SU-DHL-6 (cell line): ENCODE results near the gene MOGAT3.

Experiments used
- H2AFZ ChIP-seq: fragments of 200-600 bp; sonication (generic); 2 replicates; pipeline ENCODE4 v1.6.1; 2014; ENCODE audit warnings: low read depth, mild to moderate bottlenecking, moderate library complexity, mixed read lengths, antibody characterized with exemption, low read length; ENCODE audit not compliant: severe bottlenecking
- H3F3A ChIP-seq: fragments of 200-600 bp; shearing (Covaris generic); 2 replicates; pipeline ENCODE4 v1.6.0; 2016; ENCODE audit warnings: antibody characterized with exemption, mild to moderate bottlenecking; ENCODE audit not compliant: insufficient read depth
- H3K27ac ChIP-seq: fragments of 200-600 bp; sonication (generic); 2 replicates; pipeline ENCODE4 v1.5.1; 2016; ENCODE audit warnings: low read depth, mild to moderate bottlenecking, low read length, moderate library complexity, mixed read lengths
- H3K27me3 ChIP-seq: fragments of 200-600 bp; sonication (generic), shearing (Covaris generic); 2 replicates; pipeline ENCODE4 v1.6.0; 2014; ENCODE audit warnings: mild to moderate bottlenecking, low read length
- H3K36me3 ChIP-seq: fragments of 200-600 bp; sonication (generic); 2 replicates; pipeline ENCODE4 v1.6.1; 2014; ENCODE audit warnings: mild to moderate bottlenecking, low read length, mixed read lengths
- H3K4me2 ChIP-seq: fragments of 300-600, 200-600 bp; shearing (Covaris generic), sonication (generic); 2 replicates; pipeline ENCODE4 v1.6.0; 2014; ENCODE audit warnings: low read length, low read depth, mild to moderate bottlenecking; ENCODE audit not compliant: poor library complexity, severe bottlenecking
- H3K4me3 ChIP-seq: fragments of 200-600 bp; sonication (generic); 2 replicates; pipeline ENCODE4 v1.5.1; 2014; ENCODE audit warnings: antibody characterized with exemption, low read length, mild to moderate bottlenecking, mixed read lengths; ENCODE audit not compliant: insufficient read depth, poor library complexity, severe bottlenecking
- H3K79me2 ChIP-seq: fragments of 200-600 bp; sonication (generic); 2 replicates; pipeline ENCODE4 v1.6.1; 2014; ENCODE audit warnings: mild to moderate bottlenecking, low read length, moderate library complexity; ENCODE audit not compliant: insufficient read depth
- H3K9ac ChIP-seq: fragments of 200-600 bp; sonication (generic); 2 replicates; pipeline ENCODE4 v1.7.0; 2014; ENCODE audit warnings: mild to moderate bottlenecking, low read length
- H3K9me2 ChIP-seq: fragments of 200-600 bp; sonication (generic); replicated peaks from 2 replicates; pipeline ENCODE4 v1.6.1; 2014; ENCODE audit warnings: low read length; ENCODE audit not compliant: insufficient read depth
- H3K9me3 ChIP-seq: fragments of 200-600 bp; sonication (generic); 2 replicates; pipeline ENCODE4 v1.6.1; 2014; ENCODE audit warnings: low read length, mixed read lengths; ENCODE audit not compliant: insufficient read depth
- H4K20me1 ChIP-seq: fragments of 200-600 bp; sonication (generic); 2 replicates; pipeline ENCODE4 v1.6.1; 2014; ENCODE audit warnings: low read depth, mild to moderate bottlenecking, antibody characterized with exemption, low read length, moderate library complexity, mixed read lengths
- EZH2phosphoT487 ChIP-seq: fragments of 200-600 bp; sonication (generic), shearing (Covaris generic); conservative IDR thresholded peaks from 2 replicates; pipeline ENCODE4 v1.6.1; 2018; ENCODE audit warnings: mild to moderate bottlenecking, antibody characterized with exemption, low read length, moderate library complexity, mixed read lengths
- TF ChIP-seq, protein P1 (sequence below): fragments of 200-600 bp; sonication (generic); IDR thresholded peaks from one replicate; pipeline ENCODE4 v1.5.1; 2017; ENCODE audit warnings: antibody characterized with exemption, mild to moderate bottlenecking, low read length, moderate library complexity; ENCODE audit not compliant: insufficient read depth, poor library complexity, severe bottlenecking

Gene MOGAT3

DNA sequence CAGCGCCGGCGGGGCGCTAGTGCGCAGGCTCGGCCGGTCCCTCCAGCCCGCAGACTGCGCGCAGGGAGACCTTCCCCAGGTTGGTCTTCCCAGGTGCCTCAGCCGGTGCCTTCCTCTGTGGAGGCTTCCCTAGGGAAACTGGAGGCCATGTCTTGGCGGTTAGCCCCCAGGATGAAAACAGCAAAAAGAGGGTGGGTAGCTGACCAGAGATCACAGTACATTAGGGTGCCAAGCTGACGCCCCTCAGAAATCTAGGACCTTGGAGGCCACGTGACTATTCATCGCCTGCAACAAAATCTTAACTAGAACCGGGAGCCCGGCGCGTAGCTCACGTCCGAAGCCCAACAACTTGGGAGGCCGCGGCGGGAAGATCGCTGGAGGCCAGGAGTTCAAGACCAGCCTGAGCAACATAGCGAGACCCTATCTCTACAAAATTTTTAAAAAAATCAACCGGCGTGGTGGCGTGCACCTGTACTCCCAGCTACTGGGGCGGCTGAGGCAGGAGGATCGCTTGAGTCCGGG lies 44.4 kb upstream of the MOGAT3 start:
- Histone ChIP-seq H3K9ac (peak overlapping the region; percentile 83), H3F3A (peaks cover 7% of the 10 kb centered on the region), H2AFZ (peak overlapping the region; percentile 52), H3K4me3 (peak overlapping the region; percentile 93), H3K9me2 (no peaks in the 10 kb centered on the region), H3K79me2 (peaks cover 62% of the 10 kb centered on the region), H3K9me3 (no peaks in the 10 kb centered on the region), H3K36me3 (peaks cover 4% of the 10 kb centered on the region; the same call in 1 of the 2 replicates), H4K20me1 (no peaks in the 10 kb centered on the region; the same call in 1 of the 2 replicates), H3K27ac (no peak overlapping the region), H3K27me3 (no peaks in the 10 kb centered on the region), H3K4me2 (peak overlapping the region; percentile 85)
- TF ChIP-seq, protein P1, sequence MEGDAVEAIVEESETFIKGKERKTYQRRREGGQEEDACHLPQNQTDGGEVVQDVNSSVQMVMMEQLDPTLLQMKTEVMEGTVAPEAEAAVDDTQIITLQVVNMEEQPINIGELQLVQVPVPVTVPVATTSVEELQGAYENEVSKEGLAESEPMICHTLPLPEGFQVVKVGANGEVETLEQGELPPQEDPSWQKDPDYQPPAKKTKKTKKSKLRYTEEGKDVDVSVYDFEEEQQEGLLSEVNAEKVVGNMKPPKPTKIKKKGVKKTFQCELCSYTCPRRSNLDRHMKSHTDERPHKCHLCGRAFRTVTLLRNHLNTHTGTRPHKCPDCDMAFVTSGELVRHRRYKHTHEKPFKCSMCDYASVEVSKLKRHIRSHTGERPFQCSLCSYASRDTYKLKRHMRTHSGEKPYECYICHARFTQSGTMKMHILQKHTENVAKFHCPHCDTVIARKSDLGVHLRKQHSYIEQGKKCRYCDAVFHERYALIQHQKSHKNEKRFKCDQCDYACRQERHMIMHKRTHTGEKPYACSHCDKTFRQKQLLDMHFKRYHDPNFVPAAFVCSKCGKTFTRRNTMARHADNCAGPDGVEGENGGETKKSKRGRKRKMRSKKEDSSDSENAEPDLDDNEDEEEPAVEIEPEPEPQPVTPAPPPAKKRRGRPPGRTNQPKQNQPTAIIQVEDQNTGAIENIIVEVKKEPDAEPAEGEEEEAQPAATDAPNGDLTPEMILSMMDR, result no peak
- TF ChIP-seq EZH2phosphoT487, result no peak

DNA sequence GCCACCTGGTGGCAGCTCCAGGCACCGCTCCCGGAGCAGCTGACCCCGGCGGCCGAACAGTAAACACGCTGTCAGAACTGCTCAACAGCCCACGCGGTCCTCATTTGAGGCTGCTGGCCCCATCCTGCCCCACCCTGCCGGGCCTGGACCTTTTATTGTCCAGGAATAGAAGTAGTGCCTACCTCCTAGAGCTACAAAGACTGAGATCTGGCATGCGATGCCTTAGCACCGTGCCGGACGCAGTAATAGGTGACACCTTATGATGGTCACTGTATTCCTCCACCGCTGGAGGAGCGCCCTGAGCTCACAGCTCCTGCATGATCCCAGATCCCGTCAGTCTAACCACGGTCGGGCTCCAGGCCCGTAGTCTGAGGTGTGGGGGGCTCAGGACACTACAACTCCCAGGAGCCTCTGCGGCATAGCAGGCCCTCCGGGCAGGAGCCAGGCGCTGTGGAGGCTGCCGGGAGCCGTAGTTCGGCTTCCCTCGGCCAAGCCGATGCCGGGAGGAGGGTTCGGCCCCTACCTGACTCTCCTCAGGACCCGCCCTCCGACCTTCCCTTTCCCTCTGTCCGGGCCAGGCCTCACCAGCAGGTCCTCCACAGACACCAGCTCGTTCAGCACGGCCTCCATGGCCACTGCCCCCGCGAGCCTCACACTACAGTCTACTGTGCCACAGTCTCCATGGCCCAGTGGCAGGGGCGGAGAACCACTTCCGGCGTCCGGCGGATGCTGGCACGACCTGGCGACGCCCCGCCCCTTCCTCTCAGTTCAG lies 43.7 kb upstream of the MOGAT3 start, which contains the start of gene FIS1:
FIS1 (minus strand) TSS at position 707 of the 772 bp plus-strand sequence; CDS start at position 630, 77 bp downstream.
- peak within 1 kb of the TSS; percentile 50 for H3K27ac ChIP-seq
- no peaks in the 10 kb centered on the region for H3K9me2 ChIP-seq
- H3K4me2 ChIP-seq, result peak within 1 kb of the TSS; percentile 85
- TF ChIP-seq, protein P1, result peak; percentile 96
- no peak for TF ChIP-seq EZH2phosphoT487
- peak within 1 kb of the TSS; percentile 83 for H3K9ac ChIP-seq
- peak within 1 kb of the TSS; percentile 93 for H3K4me3 ChIP-seq
- no peaks in the 10 kb centered on the region for H3K9me3 ChIP-seq
- peaks cover 56% of the 10 kb centered on the region for H3K79me2 ChIP-seq
- 0 out of 2 replicates have a peak, but pooled peaks cover 4% of the 10 kb centered on the region for H3K36me3 ChIP-seq
- H3F3A ChIP-seq, result peaks cover 7% of the 10 kb centered on the region
- H4K20me1 ChIP-seq, result no peaks in the 10 kb centered on the region; the same call in 1 of the 2 replicates
- peak within 1 kb of the TSS; percentile 58 for H2AFZ ChIP-seq
- no peaks in the 10 kb centered on the region for H3K27me3 ChIP-seq

DNA sequence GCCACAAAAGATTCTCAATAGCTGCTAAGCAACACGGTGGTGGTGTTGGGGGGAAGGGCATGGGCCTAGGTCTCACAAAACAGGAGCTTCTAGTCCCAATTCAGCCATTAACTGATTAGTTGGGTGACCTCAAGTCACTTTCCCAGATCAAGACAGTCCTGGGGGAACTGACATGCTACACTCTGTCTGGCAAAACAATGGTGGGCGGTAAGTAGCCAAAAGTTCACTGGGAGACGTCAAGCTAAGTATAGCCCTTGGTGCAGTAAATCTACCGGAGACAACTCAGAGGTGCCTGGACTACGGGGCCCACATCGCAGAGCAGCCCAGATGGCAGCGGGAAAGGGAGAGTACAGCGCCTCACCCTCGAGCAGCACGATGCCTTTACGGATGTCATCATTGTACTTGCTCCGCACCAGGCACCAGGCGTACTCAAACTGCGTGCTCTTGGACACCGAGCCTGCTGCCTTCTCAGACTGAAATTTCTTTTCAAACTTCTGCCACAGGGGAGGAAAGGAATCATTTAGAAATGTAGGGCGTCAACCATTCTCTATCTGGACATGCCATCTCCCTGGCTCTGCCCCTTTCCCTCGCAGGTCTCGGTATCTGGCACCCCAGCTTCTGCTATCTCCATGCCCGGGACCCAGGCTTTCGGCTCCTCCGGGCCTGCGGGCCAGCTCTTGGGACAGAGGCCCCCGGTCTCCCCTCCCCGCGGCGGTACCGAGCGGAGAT lies 43.0 kb upstream of the MOGAT3 start:
- peak overlapping the region; percentile 83 for H3K9ac ChIP-seq
- 0 out of 2 replicates have a peak, but pooled peaks cover 4% of the 10 kb centered on the region for H3K36me3 ChIP-seq
- H3K9me3 ChIP-seq, result no peaks in the 10 kb centered on the region
- no peak overlapping the region for H3K27ac ChIP-seq
- peaks cover 7% of the 10 kb centered on the region for H3F3A ChIP-seq
- H3K4me3 ChIP-seq, result peak overlapping the region; percentile 93
- peaks cover 49% of the 10 kb centered on the region for H3K79me2 ChIP-seq
- no peak for TF ChIP-seq EZH2phosphoT487
- TF ChIP-seq, protein P1, result no peak
- peak overlapping the region; percentile 58 for H2AFZ ChIP-seq
- H3K9me2 ChIP-seq, result no peaks in the 10 kb centered on the region
- no peaks in the 10 kb centered on the region for H3K27me3 ChIP-seq
- peak overlapping the region; percentile 85 for H3K4me2 ChIP-seq
- no peaks in the 10 kb centered on the region; the same call in 1 of the 2 replicates for H4K20me1 ChIP-seq
